ENCODE measurements around the gene HSD17B2.
A peak's percentile ranks its signal among the peaks of the same experiment; 100 is the strongest.
"Not testable (repeated sequence)": the region's sequence is repeated elsewhere in the genome, so short reads cannot be mapped to it uniquely, and the experiment has no call there.

Gene HSD17B2

DNA sequence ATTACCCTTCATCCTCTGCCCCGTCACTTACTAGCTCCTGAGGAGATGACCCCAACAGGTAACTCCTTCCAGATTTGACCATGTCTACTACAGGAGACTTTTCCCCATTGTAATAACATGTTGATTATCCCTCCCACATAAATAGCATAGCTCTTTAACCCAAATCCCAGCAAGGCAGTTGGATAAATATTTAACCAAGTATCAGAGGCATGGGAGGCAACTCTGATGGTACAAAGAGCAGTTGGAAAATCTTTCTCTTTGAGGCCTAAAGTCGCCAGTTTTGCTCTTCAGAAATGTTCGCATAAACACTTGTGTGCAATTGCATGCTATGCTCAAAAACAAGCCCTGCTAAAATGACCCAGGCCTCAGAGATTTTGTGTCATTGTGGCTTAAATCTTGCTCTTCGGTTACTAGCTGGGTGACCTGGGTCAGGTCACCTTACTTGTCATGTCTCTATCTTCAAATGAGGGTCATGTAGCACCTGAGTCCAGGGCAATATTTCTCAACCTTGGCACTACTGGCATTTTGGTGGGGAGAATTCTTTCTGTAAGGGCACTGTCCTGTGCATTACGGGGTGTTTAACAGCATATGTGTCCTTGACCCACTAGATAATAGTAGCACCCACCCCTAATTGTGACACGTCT lies 48.8 kb downstream of the HSD17B2 start:
- DNase-seq: no peak

DNA sequence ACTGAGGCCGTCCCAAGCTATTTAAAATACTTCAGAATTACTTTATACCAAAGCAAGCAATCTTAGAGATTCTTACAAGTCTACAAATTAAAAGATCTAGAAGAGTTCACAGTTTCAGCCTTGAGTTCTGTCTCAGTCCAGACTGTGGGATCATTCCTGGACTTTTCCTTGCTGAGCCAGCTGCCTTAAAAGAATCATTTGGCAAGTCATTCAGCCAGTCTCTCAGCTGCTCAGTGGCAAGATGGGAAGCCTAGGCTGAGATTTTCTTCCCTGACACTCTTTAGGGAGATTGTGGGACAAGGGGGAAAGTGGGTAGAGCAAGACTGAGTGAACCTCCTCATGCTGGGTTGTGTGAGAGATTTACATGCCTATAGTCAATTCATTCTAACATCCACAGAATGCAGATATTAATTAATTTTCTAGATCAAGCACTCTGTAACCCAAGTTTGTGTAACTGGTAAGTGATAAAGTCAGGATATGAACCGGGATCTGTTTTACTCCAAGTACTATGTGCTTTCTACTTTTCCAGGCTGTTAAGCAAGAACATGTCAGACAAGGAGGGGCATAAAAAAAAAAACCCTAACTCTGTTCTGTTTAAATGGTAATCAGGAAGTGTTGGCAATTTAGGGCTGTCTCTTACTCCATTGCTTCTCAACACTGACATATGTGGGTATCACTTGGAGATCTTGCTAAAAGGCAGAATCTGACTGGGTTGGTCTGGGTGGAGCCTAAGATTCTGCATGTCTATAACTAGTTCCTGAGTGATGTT lies 50.1 kb downstream of the HSD17B2 start:
- DNase-seq: no peak

DNA sequence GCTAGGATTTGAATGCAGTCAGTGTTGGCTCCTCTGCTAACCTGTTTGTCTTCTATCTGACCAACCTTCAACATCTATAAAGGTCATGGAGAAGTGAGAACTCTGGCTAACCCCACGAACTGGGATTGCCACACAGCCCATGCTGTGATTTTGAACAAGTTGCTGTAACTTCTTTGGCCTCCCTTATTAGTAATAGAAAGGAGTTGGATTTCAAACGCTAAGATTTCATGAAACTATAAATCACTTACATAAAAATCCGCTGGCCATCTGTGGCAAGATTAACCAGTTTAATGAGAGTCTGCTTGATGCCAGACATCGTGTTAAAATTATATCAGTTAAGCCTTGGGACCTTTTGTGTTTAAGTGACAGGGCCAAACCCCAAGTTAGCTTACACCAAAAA lies 53.4 kb downstream of the HSD17B2 start:
- DNase-seq: no peak

DNA sequence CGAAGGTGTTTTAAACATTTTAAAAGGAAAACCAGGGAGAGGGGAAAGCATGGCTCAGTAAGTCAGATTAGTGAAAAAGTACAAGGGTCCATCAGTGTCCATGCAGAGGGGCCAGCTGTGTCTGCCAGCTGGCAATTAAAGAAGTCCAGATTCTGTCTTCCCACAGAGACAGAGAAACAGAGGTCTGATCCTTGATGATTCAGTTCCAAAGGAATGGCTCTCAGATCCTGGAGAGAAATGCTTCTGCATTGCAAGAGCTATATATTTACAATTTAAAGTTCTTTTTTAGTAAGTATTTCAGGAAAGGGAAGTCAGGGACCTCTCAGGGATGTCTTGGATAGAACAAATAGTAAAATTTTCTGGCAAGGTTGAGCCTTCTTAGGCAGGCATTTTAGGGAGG lies 56.2 kb downstream of the HSD17B2 start:
- DNase-seq: no peak

DNA sequence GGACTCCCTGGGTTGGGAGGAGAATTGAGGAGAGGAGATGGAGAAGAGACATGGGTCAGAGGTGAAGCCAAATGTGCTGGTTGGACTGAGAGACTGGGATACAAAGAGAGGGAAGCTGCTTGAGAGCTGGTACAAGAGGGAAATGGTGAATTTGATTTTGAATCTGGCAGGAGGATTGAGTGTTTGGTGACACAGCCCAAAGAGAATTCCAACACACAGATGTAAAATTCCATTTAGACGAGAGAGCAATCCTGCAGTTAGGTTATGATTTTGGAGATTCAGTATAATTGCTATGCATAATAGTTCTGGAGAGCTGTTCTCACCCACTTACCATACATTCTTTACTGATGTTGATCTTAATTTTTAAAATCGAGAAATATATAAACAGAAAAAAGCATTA lies 57.7 kb downstream of the HSD17B2 start:
- DNase-seq: no peak

DNA sequence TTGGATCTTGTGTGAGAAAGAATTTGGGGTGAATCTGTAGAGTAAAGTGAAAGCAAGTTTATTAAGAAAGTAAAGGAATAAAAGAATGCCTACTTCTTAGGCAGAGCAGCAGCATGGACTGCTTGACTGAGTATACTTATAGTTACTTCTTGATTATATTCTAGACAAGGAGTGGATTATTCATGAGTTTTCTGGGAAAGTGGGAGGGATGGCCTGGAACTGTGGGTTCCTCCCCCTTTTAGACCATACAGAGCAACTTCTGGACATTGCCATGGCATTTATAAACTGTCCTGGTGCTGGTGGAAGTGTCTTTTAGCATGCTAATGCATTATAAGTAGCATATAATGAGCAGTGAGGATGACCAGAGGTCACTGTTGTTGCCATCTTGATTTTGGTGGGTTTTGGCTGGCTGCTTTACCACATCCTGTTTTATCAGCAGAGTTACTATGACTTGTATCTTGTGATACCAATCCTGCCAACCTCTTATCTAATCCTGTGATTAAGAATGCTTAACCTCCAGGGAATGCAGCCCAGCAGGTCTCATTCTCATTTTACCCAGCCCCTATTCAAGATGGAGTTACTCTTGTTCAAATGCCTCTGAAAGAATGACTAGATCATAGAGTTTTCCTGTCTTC lies 58.7 kb downstream of the HSD17B2 start:
- no peak for DNase-seq

DNA sequence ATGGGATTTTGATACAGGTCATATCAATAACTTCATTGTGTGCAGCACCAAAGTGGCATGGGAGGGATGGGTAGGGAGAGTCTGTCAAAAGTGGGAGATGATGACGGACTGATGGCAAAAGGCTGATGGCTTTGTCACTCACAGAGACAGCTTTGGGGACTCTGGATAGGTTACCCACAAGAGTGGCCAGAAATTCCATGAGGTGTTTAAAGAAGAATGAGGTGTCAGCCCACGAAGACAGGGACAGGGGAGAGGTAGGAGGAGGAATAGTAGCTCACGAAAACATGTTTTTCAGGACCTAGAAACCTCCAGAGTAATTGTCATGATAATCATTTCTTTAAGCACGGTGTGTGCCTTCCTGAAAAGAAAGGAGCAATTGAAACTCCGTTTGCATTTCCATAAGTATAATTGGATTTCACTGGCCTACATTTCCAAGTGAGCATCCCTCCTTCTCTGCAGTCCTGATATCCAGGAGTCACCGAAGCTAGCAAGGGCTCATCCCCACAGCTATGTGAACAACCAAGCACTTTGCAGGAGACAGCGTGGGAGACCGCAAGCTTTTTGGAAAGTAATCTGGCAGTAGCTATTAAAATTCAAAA lies 60.0 kb downstream of the HSD17B2 start:
- DNase-seq: no peak

DNA sequence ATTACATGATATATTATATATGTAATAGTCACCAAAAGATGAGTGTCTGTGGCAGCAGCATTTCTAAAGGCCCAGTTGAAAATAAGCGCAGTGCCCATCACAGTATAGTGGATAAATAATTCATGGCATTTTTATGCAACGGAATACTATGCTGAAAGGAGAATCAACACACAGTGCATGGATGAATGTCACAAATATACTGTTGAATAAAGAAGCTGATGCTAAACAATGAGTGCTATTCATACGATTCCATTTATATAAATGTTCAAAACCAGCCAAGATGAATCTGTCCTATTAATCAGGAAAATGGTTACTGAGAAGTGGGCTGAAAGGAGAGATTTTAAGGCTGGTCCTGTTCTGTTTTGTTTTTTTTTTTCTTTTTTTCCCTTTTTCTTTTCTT lies 61.6 kb downstream of the HSD17B2 start:
- DNase-seq: no peak

DNA sequence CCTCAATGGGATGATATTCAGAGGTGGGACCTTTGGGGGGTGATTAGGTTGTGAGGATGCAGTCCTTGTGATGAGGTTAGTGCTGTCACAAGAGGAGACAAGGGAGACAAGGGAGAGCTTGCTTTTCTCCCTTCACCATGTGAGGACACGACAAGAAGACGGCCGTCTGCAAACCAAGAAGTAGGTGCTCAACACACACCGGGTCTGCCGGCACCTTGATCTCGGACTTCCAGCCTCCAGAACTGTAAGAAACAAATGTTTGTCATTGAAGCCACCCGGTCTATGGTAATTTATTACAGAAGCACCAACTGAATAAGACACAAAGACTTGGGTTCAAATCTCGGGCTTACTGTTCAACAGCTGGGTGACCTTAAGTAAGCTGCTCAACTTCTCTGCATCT lies 70.1 kb downstream of the HSD17B2 start:
- no peak for DNase-seq

DNA sequence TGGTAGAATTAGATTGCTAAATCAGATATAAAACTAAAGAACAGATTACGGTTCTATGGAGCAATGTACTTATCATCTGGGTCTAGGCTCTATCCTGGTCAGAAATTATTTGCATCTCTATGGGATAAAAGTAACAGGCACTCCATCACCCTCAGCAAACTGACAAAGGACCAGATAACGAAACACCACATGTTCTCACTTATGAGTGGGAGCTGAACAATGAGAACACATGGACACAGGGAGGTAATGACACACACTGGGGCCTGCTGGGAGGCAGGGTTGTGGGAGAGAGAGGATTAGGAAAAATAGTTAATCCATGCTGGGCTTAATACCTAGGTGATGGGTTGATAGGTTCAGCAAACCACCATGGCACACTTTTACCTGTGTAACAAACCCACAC lies 73.0 kb downstream of the HSD17B2 start:
- no peak for DNase-seq

DNA sequence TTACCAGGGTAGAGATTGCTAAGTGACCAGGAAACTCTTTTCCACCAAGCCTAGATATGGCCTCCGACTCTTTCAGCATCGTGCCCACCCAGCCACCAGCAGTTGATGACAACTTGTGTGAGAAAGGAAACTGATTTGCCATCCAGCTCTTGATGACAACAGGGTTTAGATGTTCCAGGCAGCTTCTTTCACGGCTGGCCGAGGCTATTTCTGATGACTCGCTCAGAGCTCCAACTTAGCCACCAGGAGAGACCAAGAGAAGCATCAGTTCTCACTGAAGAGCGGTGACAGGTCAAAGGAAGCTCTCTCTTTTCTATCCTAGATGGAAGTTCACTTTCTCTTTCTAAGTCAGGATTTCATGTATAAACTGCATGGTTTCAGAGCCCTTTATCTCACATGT lies 73.7 kb downstream of the HSD17B2 start:
- no peak for DNase-seq

DNA sequence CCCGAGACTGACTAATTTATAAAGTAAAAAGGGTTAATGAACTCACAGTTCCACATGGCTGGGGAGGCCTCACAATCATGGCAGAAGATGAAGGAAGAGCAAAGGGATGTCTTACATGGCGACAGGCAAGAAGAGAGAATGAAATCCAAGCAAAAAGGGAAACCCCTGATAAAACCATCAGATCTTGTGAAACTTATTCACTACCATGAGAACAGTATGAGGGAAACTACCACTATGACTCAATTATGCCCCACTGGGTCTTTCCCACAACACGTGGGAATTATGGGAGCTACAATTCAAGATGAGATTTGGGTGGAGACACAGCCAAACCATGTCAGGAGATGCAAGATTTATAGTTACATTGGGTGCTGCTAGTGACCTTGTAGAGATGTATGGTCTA lies 74.2 kb downstream of the HSD17B2 start:
- DNase-seq: not testable (repeated sequence)

DNA sequence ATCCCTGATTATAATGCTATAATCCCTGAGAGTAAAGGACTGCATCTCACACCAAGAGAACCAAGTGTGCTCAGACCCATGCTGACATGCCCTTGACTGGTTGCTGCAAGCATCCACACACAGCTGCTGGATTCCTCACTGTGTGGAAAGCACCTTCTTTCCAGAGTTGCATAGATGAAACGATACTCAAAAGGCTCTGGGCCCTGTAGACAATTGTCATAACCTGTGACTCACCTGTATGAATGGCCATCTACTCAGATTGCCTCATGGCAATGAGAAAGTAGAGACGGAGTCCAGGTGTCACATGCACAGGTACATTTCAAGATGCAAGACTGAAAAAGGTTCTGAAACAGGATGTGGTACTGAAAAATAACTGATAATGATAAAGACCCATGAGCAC lies 76.9 kb downstream of the HSD17B2 start:
- DNase-seq: no peak

DNA sequence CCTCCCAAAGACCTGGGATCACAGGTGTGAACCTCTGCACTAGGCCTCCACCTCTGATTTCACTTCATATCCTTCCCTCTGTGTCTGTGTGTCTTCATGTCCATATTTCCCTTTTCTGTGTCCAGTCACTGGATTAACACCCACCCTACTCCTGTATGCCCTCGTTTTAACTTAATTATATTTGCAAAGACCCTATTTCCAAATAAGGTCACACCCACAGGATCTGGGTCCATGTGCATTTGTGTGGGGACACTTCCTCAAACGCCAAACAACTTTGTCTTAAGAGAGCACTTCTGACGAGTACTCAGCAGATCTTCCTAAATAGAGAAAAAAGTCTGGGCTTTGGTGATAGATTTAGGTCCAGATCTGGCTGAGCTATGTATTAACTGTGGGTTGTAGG lies 78.7 kb downstream of the HSD17B2 start:
- DNase-seq: no peak

DNA sequence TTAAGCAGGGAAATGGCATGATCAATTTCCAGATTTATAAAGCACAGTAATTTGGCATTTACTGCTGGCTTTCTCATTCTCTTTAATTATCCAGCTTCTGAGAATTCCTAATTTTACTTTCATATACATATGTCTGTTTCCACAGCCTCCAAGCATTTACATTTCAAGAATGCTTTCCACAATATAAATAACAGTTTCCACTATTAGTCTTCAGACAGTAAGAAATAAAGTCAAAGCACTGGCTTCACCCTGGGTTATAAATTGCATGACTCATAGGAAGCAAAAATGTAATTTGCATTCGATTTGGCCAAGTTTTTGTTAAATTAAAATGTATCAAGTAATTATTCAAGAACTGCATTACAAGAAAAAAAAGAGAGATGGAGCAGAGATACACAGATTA lies 81.5 kb downstream of the HSD17B2 start:
- DNase-seq: no peak

DNA sequence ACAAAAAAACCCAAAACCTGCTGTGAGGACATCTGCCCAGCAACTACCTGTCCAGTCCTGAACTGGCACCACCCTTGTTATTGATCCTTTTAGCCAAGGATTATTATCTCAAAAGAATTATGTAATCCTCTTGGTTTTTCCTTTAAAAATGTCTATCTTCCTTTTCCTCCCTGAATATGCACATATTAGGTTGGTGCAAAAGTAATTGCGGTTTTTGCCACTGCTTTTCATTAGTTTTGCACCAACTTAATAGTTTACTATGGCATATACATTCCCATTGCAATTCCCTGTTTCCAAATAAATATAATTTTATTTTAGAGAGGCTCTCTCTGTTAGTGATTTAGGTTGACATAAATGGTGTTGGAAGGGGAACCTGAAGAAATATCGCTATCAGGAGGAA lies 83.7 kb downstream of the HSD17B2 start:
- no peak for DNase-seq

DNA sequence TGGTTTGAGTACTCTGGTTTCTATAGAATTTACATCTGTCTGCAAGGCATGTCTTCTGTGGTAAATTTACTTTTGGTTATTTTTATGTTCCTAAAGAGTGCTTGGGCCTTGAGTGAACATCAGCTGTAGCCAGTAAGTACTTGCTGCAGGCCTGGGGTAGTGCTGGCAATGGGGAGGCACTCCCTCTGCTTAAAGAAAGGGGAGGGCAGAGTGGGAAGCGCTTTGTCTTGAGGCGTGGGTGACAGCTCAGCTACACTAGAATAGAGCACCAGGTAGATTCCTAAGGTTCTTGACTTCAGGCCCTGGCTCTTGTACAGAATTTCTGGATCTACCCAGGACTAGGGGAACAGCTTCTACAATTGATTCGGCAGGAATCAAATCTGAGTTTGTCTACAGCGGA lies 84.4 kb downstream of the HSD17B2 start:
- no peak for DNase-seq

DNA sequence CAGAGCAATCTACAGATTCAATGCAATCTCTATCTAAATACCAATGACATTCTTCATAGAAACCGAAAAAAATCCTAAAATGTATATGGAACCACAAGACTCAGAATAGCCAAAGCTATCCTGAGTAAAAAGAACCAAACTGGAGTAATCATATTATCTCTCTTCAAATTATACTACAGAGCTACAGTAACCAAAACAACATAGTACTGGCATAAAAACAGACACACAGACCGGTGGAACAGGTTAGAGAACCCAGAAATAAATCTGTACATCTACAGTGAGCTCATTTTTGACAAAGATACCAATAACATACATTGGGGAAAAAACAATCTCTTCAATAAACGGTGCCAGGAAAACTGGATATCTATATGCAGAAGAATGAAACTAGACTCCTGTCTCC lies 89.6 kb downstream of the HSD17B2 start:
- no peak for DNase-seq

DNA sequence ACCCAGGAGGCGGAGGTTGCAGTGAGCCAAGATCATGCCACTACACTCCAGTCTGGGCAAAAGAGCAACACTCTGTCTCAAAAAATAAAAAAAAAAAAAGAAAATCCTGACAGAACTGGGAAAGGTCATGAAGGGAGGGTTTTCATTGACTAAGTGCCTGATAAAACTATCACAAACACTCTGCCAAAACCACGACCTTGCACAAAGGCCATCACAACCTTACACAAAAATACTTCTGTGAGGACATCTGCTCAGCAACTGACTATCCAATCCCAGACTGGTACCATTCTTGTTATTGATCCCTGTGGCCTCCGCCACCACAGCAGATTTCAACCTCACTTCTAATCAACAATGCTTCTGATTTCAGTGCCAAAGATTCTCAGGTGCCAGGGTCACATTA lies 94.8 kb downstream of the HSD17B2 start:
- DNase-seq: no peak

DNA sequence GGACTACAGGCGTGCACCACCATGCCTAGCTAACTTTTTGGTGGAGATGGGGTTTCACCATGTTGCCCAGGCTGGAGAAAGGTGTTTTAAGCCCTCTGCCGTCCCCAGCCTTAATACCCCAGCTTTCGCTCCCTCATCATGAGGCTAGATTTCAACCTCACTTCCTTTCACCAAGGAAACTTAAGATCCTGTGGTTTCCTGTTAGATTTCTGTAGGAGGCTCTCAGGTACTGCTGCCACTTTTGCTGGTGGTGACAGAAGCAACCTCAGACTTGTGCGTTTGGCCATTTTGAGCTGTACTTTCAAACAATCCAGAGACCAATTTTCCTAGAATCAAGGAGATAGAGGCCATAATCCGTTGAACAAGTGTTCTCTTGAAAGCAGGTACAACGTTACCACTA lies 98.7 kb downstream of the HSD17B2 start:
- DNase-seq: peak; percentile 22 to 55

DNA sequence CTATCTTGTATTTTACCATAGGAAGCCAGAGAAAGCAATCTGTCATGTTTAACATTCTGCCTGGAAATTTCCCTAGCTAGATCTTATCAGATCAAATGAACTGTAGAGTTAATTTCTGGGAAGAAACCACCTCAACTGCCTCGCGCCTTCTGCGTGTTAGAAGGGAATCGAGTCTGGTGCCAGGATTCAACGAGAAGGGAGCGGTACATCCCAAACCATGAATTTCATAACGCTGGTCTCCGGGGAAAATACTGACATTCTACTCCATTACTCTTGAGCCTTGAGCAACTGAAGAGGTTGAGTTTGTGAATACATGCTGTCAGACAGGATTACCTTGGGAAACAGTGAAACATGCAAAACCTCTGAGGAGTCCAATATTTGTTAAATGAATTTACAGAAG lies 99.8 kb downstream of the HSD17B2 start:
- no peak for DNase-seq

DNA sequence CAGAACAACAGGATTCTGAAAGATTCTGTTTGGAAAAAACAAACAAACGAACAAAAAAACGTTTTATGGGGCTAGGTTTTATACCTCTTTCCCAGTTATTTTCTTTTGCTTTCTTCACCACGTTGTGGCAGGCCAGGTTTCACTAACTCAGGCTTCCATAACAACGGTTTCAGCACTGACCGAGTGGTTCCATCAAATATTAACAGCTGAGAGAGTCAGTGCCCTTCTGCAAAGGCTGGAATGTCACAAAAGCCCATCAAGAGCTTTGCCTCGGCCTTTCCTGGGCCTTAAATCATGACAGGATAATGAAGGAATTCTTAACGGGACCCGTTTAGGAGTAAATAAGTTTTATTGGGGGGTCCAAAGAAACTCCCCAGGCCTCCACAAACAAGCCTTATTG lies 100.8 kb downstream of the HSD17B2 start:
- DNase-seq: no peak

DNA sequence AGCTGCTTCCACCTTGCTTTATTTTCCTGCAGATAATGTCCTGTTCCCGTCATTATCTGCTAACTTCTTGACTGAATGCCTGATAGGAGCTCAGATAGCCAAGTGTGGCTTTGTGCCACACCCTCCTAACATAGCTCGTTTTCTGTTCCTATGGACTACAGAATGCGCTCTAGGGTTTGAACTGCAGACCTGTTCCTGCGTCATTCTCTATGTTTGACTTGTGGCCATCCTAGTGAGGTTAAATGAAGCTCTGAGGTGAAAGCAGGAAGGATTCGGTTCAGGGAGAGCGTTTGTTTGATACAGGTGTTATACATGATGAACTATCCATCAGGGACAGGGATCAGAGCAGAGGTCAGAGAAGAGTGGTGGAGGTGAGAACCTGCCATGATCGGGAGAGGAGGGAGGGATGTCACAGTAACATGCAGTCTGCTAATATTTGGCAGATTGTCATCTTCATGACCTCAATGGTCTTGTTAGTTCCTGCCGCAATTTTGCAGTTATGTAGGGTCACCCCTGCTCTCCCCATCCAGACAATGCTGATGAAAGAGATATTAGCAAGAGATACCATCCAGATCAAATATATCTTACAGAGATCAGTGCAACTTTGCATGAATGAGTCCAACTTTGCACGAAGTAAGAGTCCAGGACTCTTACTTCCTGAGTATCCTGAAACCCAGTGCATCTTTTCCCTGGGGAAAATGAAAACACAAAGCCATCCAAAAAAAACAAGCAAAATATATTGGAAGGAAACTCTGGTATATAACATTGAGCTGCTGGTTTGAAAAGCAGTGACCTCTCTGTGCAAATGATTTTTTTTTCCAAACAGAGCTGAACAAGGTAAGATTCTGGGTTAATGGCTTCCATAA lies 102.1 kb downstream of the HSD17B2 start:
- no peak for DNase-seq

Measured in Kasumi-1 (cell line).